GDM1 (cell line): Measurements from ENCODE around the gene ZC3H18.

Source experiments
- DNase-seq: peaks from one replicate; lab custom pipeline; 2025; lab: John Stamatoyannopoulos, UW

Gene ZC3H18

GRCh38 chr16:88623858-88624257 lies 53.7 kb downstream of the ZC3H18 start:
- DNase-seq: no peak

- DNase-seq: no peak
These were observed 54.3 kb downstream of the ZC3H18 start for GRCh38 chr16:88624481-88624880.

GRCh38 chr16:88624977-88625576 lies 54.9 kb downstream of the ZC3H18 start:
- DNase-seq: no peak

- no peak for DNase-seq
These were observed 56.4 kb downstream of the ZC3H18 start for GRCh38 chr16:88626646-88627045.

GRCh38 chr16:88627531-88628411 lies 57.6 kb downstream of the ZC3H18 start:
- no peak for DNase-seq

GRCh38 chr16:88628512-88628974 lies 58.3 kb downstream of the ZC3H18 start:
- no peak for DNase-seq

GRCh38 chr16:88629835-88630234 lies 59.6 kb downstream of the ZC3H18 start:
- DNase-seq: no peak

- no peak for DNase-seq
These were observed 60.2 kb downstream of the ZC3H18 start for GRCh38 chr16:88630433-88630832.

- DNase-seq: no peak
These were observed 60.7 kb downstream of the ZC3H18 start for GRCh38 chr16:88630941-88631340.

- no peak for DNase-seq
These were observed 61.2 kb downstream of the ZC3H18 start for GRCh38 chr16:88631384-88631783.

GRCh38 chr16:88631920-88632586 lies 61.9 kb downstream of the ZC3H18 start:
- no peak for DNase-seq

GRCh38 chr16:88632587-88632930 lies 62.4 kb downstream of the ZC3H18 start:
- DNase-seq: no peak

- DNase-seq: no peak
These were observed 63.5 kb downstream of the ZC3H18 start for GRCh38 chr16:88633684-88634140.

- no peak for DNase-seq
These were observed 64.2 kb downstream of the ZC3H18 start for GRCh38 chr16:88634141-88634993.

- DNase-seq: no peak
These were observed 64.9 kb downstream of the ZC3H18 start for GRCh38 chr16:88634994-88635670.

GRCh38 chr16:88635671-88636319 lies 65.6 kb downstream of the ZC3H18 start:
- DNase-seq: no peak

GRCh38 chr16:88636488-88637265 lies 66.5 kb downstream of the ZC3H18 start:
- DNase-seq: no peak

- no peak for DNase-seq
These were observed 68.4 kb downstream of the ZC3H18 start, which contains the start of gene IL17C for GRCh38 chr16:88638323-88639230. Gene IL17C, plus strand, starts transcription at chr16:88638572. Its CDS starts 70 bp downstream, at chr16:88638642.
